Transverse colon (tissue), 4 donors: Measurements from ENCODE around the gene FAM50B. TPM values are rescaled to one million over a fixed set of nuclear protein-coding genes. Genes with fewer than 3 reads are reported as not detected.

ENCODE experiments used
- DNase-seq: peaks from one replicate; pipeline ENCODE4 v3.0.0-alpha.2; 2019
- H3K27ac ChIP-seq, 4 donors: fragments of 200-600 bp; sonication (generic); 2 replicates each; pipeline ENCODE4 v1.5.1; 2016 to 2018; ENCODE audit warnings: inconsistent platforms in 4 of 4
- H3K27me3 ChIP-seq: fragments of 200-600 bp; sonication (generic); 2 replicates; pipeline ENCODE4 v1.5.1; 2017; ENCODE audit warnings: inconsistent platforms
- H3K36me3 ChIP-seq, 4 donors: fragments of 200-600 bp; sonication (generic); 2 replicates each; pipeline ENCODE4 v1.5.1; 2017 to 2019; ENCODE audit warnings: inconsistent platforms in 4 of 4
- H3K4me1 ChIP-seq, 4 donors: fragments of 200-600 bp; sonication (generic); 2 replicates each; pipeline ENCODE4 v1.5.1; 2017 to 2020; ENCODE audit warnings: inconsistent platforms in 4 of 4
- H3K4me3 ChIP-seq, 4 donors: fragments of 200-600 bp; sonication (generic); 1 replicate in 1 of 4; 2 replicates in 3 of 4; pipeline versions ENCODE4 v1.5.1 to v1.6.1; 2017 to 2019; ENCODE audit warnings: inconsistent platforms in 4 of 4
- H3K9me3 ChIP-seq, 2 donors: fragments of 200-600 bp; sonication (generic); 2 replicates each; pipeline ENCODE4 v1.5.1; 2017 to 2019; ENCODE audit warnings: inconsistent platforms in 2 of 2
- EP300 ChIP-seq: sonication (generic); formaldehyde crosslinking; IDR thresholded peaks from one replicate; pipeline ENCODE4 v1.6.1; 2017; ENCODE audit warnings: antibody characterized with exemption, low read depth
- POLR2A ChIP-seq: fragments of 450-650 bp; IDR thresholded peaks from one replicate; pipeline ENCODE4 v1.6.1; 2016; ENCODE audit warnings: antibody characterized with exemption, mild to moderate bottlenecking, moderate library complexity
- POLR2AphosphoS5 ChIP-seq, 3 donors: sonication (generic); formaldehyde crosslinking; IDR thresholded peaks; one replicate each; pipeline ENCODE4 v1.6.1; 2016; ENCODE audit warnings: antibody characterized with exemption in 3 of 3
- WGBS, 2 donors: methylation state at CpG; one replicate each; pipeline ENCODE4 v1.1.5; 2018; ENCODE audit warnings: low coverage in 1 of 2; 5-methylcytosine and 5-hydroxymethylcytosine counted together
- in situ Hi-C, 4 donors: fragments of 200-750 bp; cut with MboI; loops; one replicate each; pipeline versions ENCODE4 v1.15.0 to v1.15.1; 2017; ENCODE audit warnings: low sequenced_read_pairs in 3 of 4, low pct_ligation_motif_present in 1 of 4, low pct_unique_long_range_greater_than_20kb in 1 of 4
- intact Hi-C: fragments of 100-400 bp; cut with DNase I; formaldehyde crosslinking; loops from one replicate; pipeline ENCODE4 v1.15.1; 2023; ENCODE audit warnings: low total_unique reads
- total RNA-seq, 4 donors: library from RNA; depleted of rRNA; stranded (reverse); fragments of >200 nt; gene quantifications; one replicate each; pipeline ENCODE4 v1.1.0, GENCODE V29; 2016
- TF ChIP-seq, protein P1 (sequence below), 5 experiments: fragments of 200-600 bp in 3 of 5; fragments of 450-650 bp in 2 of 5; sonication (generic) in 3 of 5; IDR thresholded peaks; 1 replicate in 2 of 5; 2 replicates in 3 of 5; pipeline ENCODE4 v1.5.1; 2016 to 2017; ENCODE audit warnings: antibody characterized with exemption in 5 of 5, inconsistent platforms in 3 of 5, mild to moderate bottlenecking in 2 of 5, moderate library complexity in 1 of 5

FAM50B gene
- total RNA-seq, 4 donors from 2014 or later: 3.4 to 6.4 (median 5.2) TPM; not detected in 1

DNA sequence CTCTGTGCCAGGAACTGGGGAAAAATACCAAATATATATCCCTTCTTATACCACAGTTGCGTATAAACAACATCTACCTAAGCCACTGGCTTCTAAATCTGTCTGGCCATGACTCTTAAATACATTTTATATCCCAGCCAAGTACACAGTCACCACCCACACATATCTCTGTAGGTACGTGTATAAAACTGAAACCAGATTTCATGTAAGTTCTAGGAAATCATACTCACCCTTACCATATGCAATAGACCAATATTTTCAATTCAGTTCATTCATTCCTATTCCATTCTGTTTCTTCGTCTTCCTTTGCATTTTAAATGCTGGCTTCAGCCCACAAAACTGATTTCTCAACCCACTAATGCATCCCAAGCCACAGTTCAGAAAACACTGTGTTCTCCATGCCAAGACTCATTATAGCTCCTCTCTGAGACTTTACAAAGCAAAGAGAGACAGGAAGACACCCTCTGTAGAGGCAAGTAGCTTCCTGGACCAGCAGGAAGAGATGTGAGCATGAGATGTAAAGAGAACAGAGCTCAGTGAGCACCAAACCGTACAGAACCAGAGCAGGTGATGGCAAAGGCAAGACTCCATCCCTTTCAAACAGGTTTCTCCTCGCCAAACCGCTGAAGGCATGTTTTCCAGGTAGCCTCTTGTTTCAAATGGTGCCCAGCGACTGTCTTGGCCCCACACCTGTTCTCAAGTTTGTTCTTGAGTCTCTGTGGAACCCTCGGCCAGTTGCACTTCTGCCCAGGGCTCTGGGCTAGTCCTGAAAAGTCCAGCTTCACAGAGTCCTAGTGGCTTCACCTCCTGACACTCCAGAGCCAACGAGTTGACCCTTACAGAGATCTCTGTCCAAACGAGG is 18.7 kb downstream of the FAM50B start:
- no peak for DNase-seq
- TF ChIP-seq POLR2A: no peak
- TF ChIP-seq, protein P1, sequence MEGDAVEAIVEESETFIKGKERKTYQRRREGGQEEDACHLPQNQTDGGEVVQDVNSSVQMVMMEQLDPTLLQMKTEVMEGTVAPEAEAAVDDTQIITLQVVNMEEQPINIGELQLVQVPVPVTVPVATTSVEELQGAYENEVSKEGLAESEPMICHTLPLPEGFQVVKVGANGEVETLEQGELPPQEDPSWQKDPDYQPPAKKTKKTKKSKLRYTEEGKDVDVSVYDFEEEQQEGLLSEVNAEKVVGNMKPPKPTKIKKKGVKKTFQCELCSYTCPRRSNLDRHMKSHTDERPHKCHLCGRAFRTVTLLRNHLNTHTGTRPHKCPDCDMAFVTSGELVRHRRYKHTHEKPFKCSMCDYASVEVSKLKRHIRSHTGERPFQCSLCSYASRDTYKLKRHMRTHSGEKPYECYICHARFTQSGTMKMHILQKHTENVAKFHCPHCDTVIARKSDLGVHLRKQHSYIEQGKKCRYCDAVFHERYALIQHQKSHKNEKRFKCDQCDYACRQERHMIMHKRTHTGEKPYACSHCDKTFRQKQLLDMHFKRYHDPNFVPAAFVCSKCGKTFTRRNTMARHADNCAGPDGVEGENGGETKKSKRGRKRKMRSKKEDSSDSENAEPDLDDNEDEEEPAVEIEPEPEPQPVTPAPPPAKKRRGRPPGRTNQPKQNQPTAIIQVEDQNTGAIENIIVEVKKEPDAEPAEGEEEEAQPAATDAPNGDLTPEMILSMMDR (IDR thresholded peaks at IDR 0.05): no peak
- in situ Hi-C loops (no loop called here), intact Hi-C loops (no loop called here)
- Histone ChIP-seq H3K9me3 (no peaks in the 10 kb centered on the region), H3K4me1 (peaks cover 0 to 14% (median 8%) of the 10 kb centered on the region in 4 donors), H3K27me3 (no peaks in the 10 kb centered on the region), H3K27ac (no peak overlapping the region), H3K36me3 (no peaks in the 10 kb centered on the region), H3K4me3 (no peak overlapping the region)
- WGBS, 2 donors: 70 to 78% methylated on average over 8 to 10 of the region's 10 CpGs

DNA sequence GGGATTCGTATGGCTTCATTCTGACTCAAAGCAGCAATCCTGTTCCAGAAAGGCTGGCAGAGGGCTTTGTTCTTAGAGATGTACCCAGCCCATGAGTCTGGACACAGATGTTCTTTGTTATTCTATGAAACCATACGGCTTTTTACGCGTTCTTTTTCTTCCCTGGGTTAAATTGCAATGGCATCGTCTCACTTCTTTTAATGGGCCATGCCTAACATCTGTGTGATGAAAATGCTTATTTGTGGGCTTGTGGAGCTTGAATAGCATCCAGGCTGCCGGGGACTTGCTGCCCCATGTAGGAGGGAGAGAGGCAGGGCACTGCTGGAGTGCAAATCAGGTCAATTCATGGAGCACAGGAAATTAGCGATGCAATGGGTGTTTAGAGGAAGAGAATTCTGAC is 19.4 kb downstream of the FAM50B start:
- intact Hi-C loops (no loop called here), in situ Hi-C loops (no loop called here)
- TF ChIP-seq POLR2A: no peak
- TF ChIP-seq EP300: no peak
- TF ChIP-seq, protein P1 (IDR thresholded peaks at IDR 0.05): no peak
- no peak for TF ChIP-seq POLR2AphosphoS5 (IDR thresholded peaks at IDR 0.05)
- H3K9me3 ChIP-seq: no peaks in the 10 kb centered on the region
- H3K27me3 ChIP-seq: no peaks in the 10 kb centered on the region
- peaks cover 0 to 14% (median 8%) of the 10 kb centered on the region in 4 donors for H3K4me1 ChIP-seq
- no peak overlapping the region for H3K27ac ChIP-seq
- H3K4me3 ChIP-seq: no peak overlapping the region
- no peaks in the 10 kb centered on the region for H3K36me3 ChIP-seq
- DNase-seq: no peak
- 77 to 86% methylated on average over 4 to 7 of the region's 7 CpGs for WGBS, 2 donors

DNA sequence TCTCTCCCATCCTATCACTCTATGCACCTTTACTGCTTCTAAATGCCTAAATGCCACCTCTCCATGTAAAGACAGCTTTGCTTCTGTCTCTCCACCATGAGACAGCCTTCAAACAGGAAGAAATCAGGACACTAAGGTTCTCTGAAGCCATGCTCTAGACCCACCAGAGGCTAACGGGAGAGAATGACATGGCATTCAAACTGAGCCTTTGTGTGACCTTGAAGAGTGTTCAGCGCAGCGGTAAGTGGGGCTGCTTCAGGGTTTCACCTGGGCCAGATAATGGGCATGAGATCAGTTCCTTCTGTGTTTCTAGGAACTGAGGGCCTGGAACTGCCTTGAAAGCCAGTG is 20.1 kb downstream of the FAM50B start:
- no peaks in the 10 kb centered on the region for H3K36me3 ChIP-seq
- intact Hi-C loops: no loop called here
- WGBS, 2 donors: 60 to 77% methylated on average over 1 to 3 of the region's 3 CpGs
- no peak overlapping the region for H3K4me3 ChIP-seq
- TF ChIP-seq, protein P1 (IDR thresholded peaks at IDR 0.05): no peak
- no peak for TF ChIP-seq POLR2A
- no peak for TF ChIP-seq EP300
- no peak for TF ChIP-seq POLR2AphosphoS5 (IDR thresholded peaks at IDR 0.05)
- no peaks in the 10 kb centered on the region for H3K9me3 ChIP-seq
- DNase-seq: no peak
- no peaks in the 10 kb centered on the region for H3K27me3 ChIP-seq
- H3K27ac ChIP-seq: no peak overlapping the region
- in situ Hi-C loops: no loop called here
- H3K4me1 ChIP-seq: peaks cover 0 to 14% (median 8%) of the 10 kb centered on the region in 4 donors

DNA sequence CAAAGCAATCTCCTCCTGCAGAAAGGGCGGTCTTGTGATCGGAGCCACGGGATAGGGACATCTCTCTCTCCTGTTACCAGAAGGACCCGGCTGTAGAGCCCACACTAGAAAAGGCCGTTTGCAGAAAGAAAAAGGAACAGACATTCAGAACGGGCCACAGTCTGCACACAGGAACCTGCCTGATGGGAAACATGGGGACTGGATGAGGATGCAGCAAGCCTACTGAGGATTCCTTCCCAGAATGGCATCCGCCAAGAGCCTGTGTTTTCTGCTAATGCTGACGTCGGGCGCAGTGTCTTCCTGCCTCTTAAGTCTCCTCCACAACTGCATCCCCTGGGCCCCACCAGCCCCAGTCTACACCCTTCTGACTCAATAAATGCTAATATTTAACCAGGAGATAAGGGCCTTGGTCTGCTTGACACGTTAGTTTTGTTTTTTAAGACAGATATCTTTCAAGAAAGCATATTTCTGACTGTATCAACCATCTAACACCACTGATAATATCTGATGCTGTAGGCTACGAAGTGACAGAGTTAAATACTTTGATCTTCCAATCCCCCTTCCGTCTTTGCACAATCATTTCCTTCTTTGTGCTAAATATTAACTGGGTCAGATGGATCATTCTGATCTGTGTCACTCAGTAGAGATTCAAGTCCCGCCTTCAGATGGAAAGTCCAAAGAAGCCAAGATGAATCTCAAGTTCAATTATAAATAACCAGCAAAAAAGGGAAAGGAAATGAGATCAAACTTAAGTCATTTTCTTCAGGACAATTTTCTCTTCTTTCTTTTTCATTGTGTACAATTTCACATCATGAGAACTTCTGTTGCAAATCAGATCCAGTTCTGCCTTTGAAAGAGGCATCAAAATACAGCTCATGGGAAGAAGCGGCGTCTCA is 20.7 kb downstream of the FAM50B start:
- Histone ChIP-seq H3K27ac (no peak overlapping the region), H3K4me3 (no peak overlapping the region), H3K9me3 (no peaks in the 10 kb centered on the region), H3K27me3 (no peaks in the 10 kb centered on the region), H3K36me3 (no peaks in the 10 kb centered on the region), H3K4me1 (peaks cover 0 to 14% (median 8%) of the 10 kb centered on the region in 4 donors)
- TF ChIP-seq POLR2AphosphoS5 (IDR thresholded peaks at IDR 0.05): no peak
- TF ChIP-seq, protein P1 (IDR thresholded peaks at IDR 0.05): no peak
- no peak for TF ChIP-seq POLR2A
- TF ChIP-seq EP300: no peak
- WGBS, 2 donors: 58 to 64% methylated on average over 8 to 16 of the region's 16 CpGs
- intact Hi-C loops (no loop called here), in situ Hi-C loops (no loop called here)
- peak; percentile 19 for DNase-seq
